Suprapubic skin (tissue), 4 donors: ENCODE measurements around the gene KRT4. TPM values are rescaled to one million over a fixed set of nuclear protein-coding genes. Genes with fewer than 3 reads are reported as not detected.

Source experiments
- DNase-seq, 2 donors: peaks; one replicate each; pipeline ENCODE4 v3.0.0-alpha.2; 2019; ENCODE audit warnings: low spot score in 2 of 2
- H3K27ac ChIP-seq: fragments of 200-600 bp; sonication (generic); one replicate; pipeline ENCODE4 v1.5.1; 2019
- H3K27me3 ChIP-seq: fragments of 200-600 bp; sonication (generic); one replicate; pipeline ENCODE4 v1.5.1; 2019
- H3K36me3 ChIP-seq: fragments of 200-600 bp; sonication (generic); one replicate; pipeline ENCODE4 v1.5.1; 2019
- H3K4me1 ChIP-seq: fragments of 200-600 bp; sonication (generic); one replicate; pipeline ENCODE4 v1.5.1; 2019
- H3K4me3 ChIP-seq: fragments of 200-600 bp; sonication (generic); one replicate; pipeline ENCODE4 v1.5.1; 2019; ENCODE audit warnings: mild to moderate bottlenecking
- H3K9me3 ChIP-seq: fragments of 200-600 bp; sonication (generic); one replicate; pipeline ENCODE4 v1.5.1; 2019
- EP300 ChIP-seq: sonication (generic); formaldehyde crosslinking; IDR thresholded peaks from one replicate; pipeline ENCODE4 v1.6.1; 2017; ENCODE audit warnings: antibody characterized with exemption
- POLR2A ChIP-seq, 2 donors: fragments of 450-650 bp; IDR thresholded peaks; one replicate each; pipeline ENCODE4 v1.6.1; 2017; ENCODE audit warnings: antibody characterized with exemption in 2 of 2, mild to moderate bottlenecking in 2 of 2, moderate library complexity in 2 of 2
- POLR2AphosphoS5 ChIP-seq, 3 donors: sonication (generic); formaldehyde crosslinking; IDR thresholded peaks; one replicate each; pipeline ENCODE4 v1.6.1; 2017; ENCODE audit warnings: antibody characterized with exemption in 3 of 3
- WGBS: methylation state at CpG from one replicate; pipeline ENCODE4 v1.1.5; 2018; 5-methylcytosine and 5-hydroxymethylcytosine counted together
- total RNA-seq, 4 donors: library from RNA; depleted of rRNA; stranded (reverse); fragments of >200 nt; gene quantifications; one replicate each; pipeline ENCODE4 v1.1.0, GENCODE V29; 2016
- TF ChIP-seq, protein P1 (sequence below), 2 donors: fragments of 200-600 bp in 1 of 2; fragments of 450-650 bp in 1 of 2; sonication (generic) in 1 of 2; IDR thresholded peaks; one replicate each; pipeline ENCODE4 v1.5.1; 2016 to 2019; ENCODE audit warnings: antibody characterized with exemption in 2 of 2, mild to moderate bottlenecking in 1 of 2, moderate library complexity in 1 of 2

The KRT4 gene
- total RNA-seq, 4 donors from 2014 or later, result 0.32 to 1.6 (median 0.76) TPM

DNA sequence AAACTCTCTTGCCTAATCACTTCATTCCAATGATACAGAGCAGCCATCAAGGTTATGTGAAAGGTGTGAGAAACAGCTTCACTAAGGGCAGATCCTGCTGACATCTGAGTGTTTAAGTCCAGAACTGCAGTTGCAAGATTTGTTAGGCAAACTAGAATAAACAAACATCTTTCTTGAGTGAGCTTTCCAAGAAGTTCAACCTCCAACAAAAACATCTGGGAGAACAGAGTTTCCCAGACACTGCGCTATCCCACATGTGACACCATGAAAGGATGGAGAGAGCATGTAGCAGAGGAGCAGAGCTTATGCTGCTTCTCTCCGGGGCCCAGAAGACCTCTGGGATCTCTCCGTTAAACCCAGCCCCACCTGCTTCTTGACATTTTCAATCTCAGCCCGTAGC lies 42.4 kb downstream of the KRT4 start:
- Histone ChIP-seq H3K36me3 (no peaks in the 10 kb centered on the region), H3K27me3 (no peaks in the 10 kb centered on the region), H3K27ac (no peak overlapping the region), H3K4me3 (no peak overlapping the region), H3K4me1 (no peaks in the 10 kb centered on the region), H3K9me3 (no peaks in the 10 kb centered on the region)
- TF ChIP-seq POLR2AphosphoS5 (IDR thresholded peaks at IDR 0.05) (no peak), EP300 (no peak), POLR2A (IDR thresholded peaks at IDR 0.05) (no peak)
- TF ChIP-seq, protein P1, sequence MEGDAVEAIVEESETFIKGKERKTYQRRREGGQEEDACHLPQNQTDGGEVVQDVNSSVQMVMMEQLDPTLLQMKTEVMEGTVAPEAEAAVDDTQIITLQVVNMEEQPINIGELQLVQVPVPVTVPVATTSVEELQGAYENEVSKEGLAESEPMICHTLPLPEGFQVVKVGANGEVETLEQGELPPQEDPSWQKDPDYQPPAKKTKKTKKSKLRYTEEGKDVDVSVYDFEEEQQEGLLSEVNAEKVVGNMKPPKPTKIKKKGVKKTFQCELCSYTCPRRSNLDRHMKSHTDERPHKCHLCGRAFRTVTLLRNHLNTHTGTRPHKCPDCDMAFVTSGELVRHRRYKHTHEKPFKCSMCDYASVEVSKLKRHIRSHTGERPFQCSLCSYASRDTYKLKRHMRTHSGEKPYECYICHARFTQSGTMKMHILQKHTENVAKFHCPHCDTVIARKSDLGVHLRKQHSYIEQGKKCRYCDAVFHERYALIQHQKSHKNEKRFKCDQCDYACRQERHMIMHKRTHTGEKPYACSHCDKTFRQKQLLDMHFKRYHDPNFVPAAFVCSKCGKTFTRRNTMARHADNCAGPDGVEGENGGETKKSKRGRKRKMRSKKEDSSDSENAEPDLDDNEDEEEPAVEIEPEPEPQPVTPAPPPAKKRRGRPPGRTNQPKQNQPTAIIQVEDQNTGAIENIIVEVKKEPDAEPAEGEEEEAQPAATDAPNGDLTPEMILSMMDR (IDR thresholded peaks at IDR 0.05), result no peak
- 85% methylated on average over 4 of the region's 4 CpGs for WGBS
- DNase-seq, result no peak

GRCh38 chr12:52771088-52771487 lies 42.8 kb downstream of the KRT4 start:
- H3K9me3 ChIP-seq, result no peaks in the 10 kb centered on the region
- H3K27me3 ChIP-seq, result no peaks in the 10 kb centered on the region
- DNase-seq, result no peak
- no peaks in the 10 kb centered on the region for H3K36me3 ChIP-seq
- 88% methylated on average over 6 of the region's 6 CpGs for WGBS
- TF ChIP-seq POLR2AphosphoS5 (IDR thresholded peaks at IDR 0.05), result no peak
- no peak for TF ChIP-seq POLR2A (IDR thresholded peaks at IDR 0.05)
- TF ChIP-seq, protein P1 (IDR thresholded peaks at IDR 0.05), result no peak
- no peak for TF ChIP-seq EP300
- H3K4me3 ChIP-seq, result no peak overlapping the region
- no peaks in the 10 kb centered on the region for H3K4me1 ChIP-seq
- no peak overlapping the region for H3K27ac ChIP-seq

DNA sequence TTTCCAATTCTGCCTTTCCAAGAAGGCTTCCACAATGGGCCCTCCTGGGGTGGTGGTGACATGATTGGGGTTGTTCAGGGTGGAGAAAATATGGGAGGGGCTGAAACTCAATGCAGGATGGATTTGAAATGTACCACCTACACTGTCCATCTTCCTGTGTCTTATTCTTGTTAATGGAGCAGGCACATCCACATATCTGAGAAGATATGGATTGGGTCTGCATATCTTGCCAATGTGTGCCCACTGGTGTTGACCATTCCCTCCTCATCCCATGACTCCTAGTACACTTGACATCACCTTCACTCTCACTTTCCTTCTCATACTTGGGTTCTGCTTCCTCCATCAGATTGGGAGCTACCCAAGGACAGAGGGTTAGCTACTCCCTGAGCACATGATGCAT lies 44.0 kb downstream of the KRT4 start:
- H3K36me3 ChIP-seq, result no peaks in the 10 kb centered on the region
- TF ChIP-seq, protein P1 (IDR thresholded peaks at IDR 0.05), result no peak
- TF ChIP-seq POLR2AphosphoS5 (IDR thresholded peaks at IDR 0.05), result no peak
- no peak for TF ChIP-seq EP300
- no peak for TF ChIP-seq POLR2A (IDR thresholded peaks at IDR 0.05)
- H3K4me1 ChIP-seq, result no peaks in the 10 kb centered on the region
- H3K9me3 ChIP-seq, result no peaks in the 10 kb centered on the region
- no peak for DNase-seq
- no peaks in the 10 kb centered on the region for H3K27me3 ChIP-seq
- no peak overlapping the region for H3K27ac ChIP-seq
- H3K4me3 ChIP-seq, result no peak overlapping the region

GRCh38 chr12:52769354-52769753 lies 44.6 kb downstream of the KRT4 start:
- DNase-seq, result no peak
- WGBS, result 94% methylated on average over 2 of the region's 3 CpGs
- Histone ChIP-seq H3K27ac (no peak overlapping the region), H3K4me1 (no peaks in the 10 kb centered on the region), H3K36me3 (no peaks in the 10 kb centered on the region), H3K4me3 (no peak overlapping the region), H3K27me3 (no peaks in the 10 kb centered on the region), H3K9me3 (no peaks in the 10 kb centered on the region)
- TF ChIP-seq POLR2A (IDR thresholded peaks at IDR 0.05) (no peak), EP300 (no peak), POLR2AphosphoS5 (IDR thresholded peaks at IDR 0.05) (no peak)
- TF ChIP-seq, protein P1 (IDR thresholded peaks at IDR 0.05), result no peak

GRCh38 chr12:52768479-52769200 lies 45.3 kb downstream of the KRT4 start:
- no peak for TF ChIP-seq EP300
- TF ChIP-seq, protein P1 (IDR thresholded peaks at IDR 0.05), result no peak
- no peak for TF ChIP-seq POLR2AphosphoS5 (IDR thresholded peaks at IDR 0.05)
- no peak for TF ChIP-seq POLR2A (IDR thresholded peaks at IDR 0.05)
- WGBS, result 73% methylated on average over 6 of the region's 10 CpGs
- H3K9me3 ChIP-seq, result no peaks in the 10 kb centered on the region

More at GRCh38 chr12:52768479-52769200, 45.3 kb downstream of the KRT4 start:
- H3K4me3 ChIP-seq, result no peak overlapping the region
- no peak overlapping the region for H3K27ac ChIP-seq
- no peaks in the 10 kb centered on the region for H3K27me3 ChIP-seq
- no peaks in the 10 kb centered on the region for H3K36me3 ChIP-seq
- no peak for DNase-seq
- H3K4me1 ChIP-seq, result no peaks in the 10 kb centered on the region
